GM21381 (cell line): ENCODE data around the gene OR7C2.

ENCODE experiments used
- ATAC-seq: cut with Tn5 transposase; IDR thresholded peaks from one replicate; pipeline ENCODE4 v1.9.1; 2021; ENCODE audit warnings: mild to moderate bottlenecking, moderate library complexity; ENCODE audit not compliant: unreplicated experiment

The OR7C2 gene

GRCh38 chr19:14978161-14978776, 37.0 kb downstream of the OR7C2 start:
- no peak for ATAC-seq

GRCh38 chr19:14979476-14980255, 38.4 kb downstream of the OR7C2 start, which contains the start of gene SLC1A6:
TSS of gene SLC1A6 (minus strand) at chr19:14979864. CDS start at chr19:14972910, 6,954 bp downstream.
- no peak for ATAC-seq

GRCh38 chr19:14985133-14985532, 43.8 kb downstream of the OR7C2 start:
- ATAC-seq: no peak
